GM12892 (cell line): ENCODE data around the gene RAD51D.

Source experiments
- POLR2A ChIP-seq: IDR thresholded peaks from 2 replicates; pipeline ENCODE4 v1.6.1; 2011; ENCODE audit warnings: low read depth, low read length, control low read depth
- POLR2AphosphoS5 ChIP-seq: IDR thresholded peaks from 2 replicates; pipeline ENCODE4 v1.6.1; 2011; ENCODE audit warnings: low read depth, low read length, control low read depth
- TAF1 ChIP-seq: IDR thresholded peaks from 2 replicates; pipeline ENCODE4 v1.6.1; 2011; ENCODE audit warnings: low read depth, mild to moderate bottlenecking, control low read depth, low read length, borderline replicate concordance

DNA sequence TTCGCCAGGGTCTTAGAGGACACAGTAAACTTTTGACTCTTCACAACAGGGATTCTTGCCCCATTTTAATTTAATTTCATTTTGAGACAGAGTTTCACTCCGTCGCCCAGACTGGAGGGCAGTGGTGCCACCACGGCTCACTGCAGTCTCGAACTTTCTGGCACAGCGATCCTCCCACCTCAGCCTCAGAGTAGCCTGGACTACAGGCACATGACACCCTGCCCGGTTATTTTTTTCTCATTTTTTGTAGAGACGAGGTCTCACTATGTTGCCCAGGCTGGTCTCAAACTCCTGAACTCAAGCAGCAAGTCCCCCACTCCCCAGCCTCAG, 22.8 kb upstream of the RAD51D start:
- no peak for TF ChIP-seq POLR2A
- TF ChIP-seq POLR2AphosphoS5 = no peak
- TF ChIP-seq TAF1 = no peak
